Body of pancreas (tissue), 4 donors: ENCODE results near the gene OR1I1.

ENCODE experiments used
- CTCF ChIP-seq, 7 experiments: fragments of 450-650 bp in 4 of 7; fragments of 200-600 bp in 3 of 7; sonication (generic) in 3 of 7; IDR thresholded peaks; one replicate each; pipeline ENCODE4 v1.5.1; 2016 to 2019; ENCODE audit warnings: antibody characterized with exemption in 7 of 7
- POLR2A ChIP-seq, 3 donors: fragments of 450-650 bp; IDR thresholded peaks; one replicate each; pipeline ENCODE4 v1.6.1; 2016; ENCODE audit warnings: antibody characterized with exemption in 3 of 3, mild to moderate bottlenecking in 2 of 3

DNA sequence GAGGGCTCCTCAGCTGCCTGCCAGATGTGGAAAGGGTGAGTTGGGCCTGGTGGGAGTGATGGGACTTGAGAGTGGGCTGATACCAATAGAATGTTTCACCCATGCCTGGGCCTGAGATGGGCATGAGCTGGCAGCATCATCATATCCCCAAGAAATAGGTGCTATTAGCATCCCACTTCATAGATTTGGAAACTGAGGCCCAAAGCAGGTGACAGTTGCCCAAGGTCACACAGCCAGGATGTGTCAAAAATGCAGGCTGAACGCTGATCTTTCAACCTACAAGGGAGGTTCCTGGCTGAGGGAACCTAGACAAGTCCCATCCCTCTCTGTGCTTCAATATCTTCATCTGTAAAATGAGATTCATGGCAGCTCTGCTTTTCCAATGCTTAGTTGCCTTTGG lies 29.7 kb downstream of the OR1I1 start:
- TF ChIP-seq CTCF (IDR thresholded peaks at IDR 0.05) (no peak), POLR2A (IDR thresholded peaks at IDR 0.05) (no peak)
